Measurements from ENCODE around the gene NSMCE1. TPM values are rescaled to one million over a fixed set of nuclear protein-coding genes. Genes with fewer than 3 reads are reported as not detected.

NSMCE1 gene
- total RNA-seq, 1 experiment from 2014 or later: 19.3 TPM

- no peak overlapping the region for H3K27ac Mint-ChIP-seq
Measured at GRCh38 chr16:27311448-27311830, 42.9 kb upstream of the NSMCE1 start.

More at GRCh38 chr16:27311448-27311830, 42.9 kb upstream of the NSMCE1 start:
- H3K18ac ChIP-seq (ENCODE audit: insufficient read length, low read depth, low read length): no peak overlapping the region
- H3K4me1 ChIP-seq (ENCODE audit: insufficient read depth, low read length): no peaks in the 10 kb centered on the region; the same call in 1 of the 2 replicates
- H2BK12ac ChIP-seq (ENCODE audit: insufficient read length, low read depth, low read length): no peak overlapping the region
- no peak overlapping the region for H2BK15ac ChIP-seq (ENCODE audit: low read depth, low read length)
- no peak for TF ChIP-seq CTCF (conservative IDR thresholded peaks at IDR 0.05)
- H4K8ac ChIP-seq (replicated peaks; ENCODE audit: insufficient read length, low read depth, low read length): no peak overlapping the region
- H2BK120ac ChIP-seq (ENCODE audit: low read depth, low read length, poor library complexity, severe bottlenecking): no peak overlapping the region
- Mint-ChIP-seq H3K27me3 (ENCODE audit: low read depth) (peaks cover 28% of the 10 kb centered on the region), H3K36me3 (ENCODE audit: insufficient read depth in 1 of 3, low read depth in 3 of 3) (peaks cover 0 to 3% (median 3%) of the 10 kb centered on the region in 3 experiments; a peak in 3 of 7 replicates), H3K4me1 (peaks cover 7 to 14% of the 10 kb centered on the region in 2 experiments), H3K9me3 (peaks cover 2 to 4% of the 10 kb centered on the region in 2 experiments; a peak in 3 of 5 replicates), H3K4me3 (no peak overlapping the region; a peak in 1 of 5 replicates)
- no peak overlapping the region for H3K4me2 ChIP-seq (ENCODE audit: insufficient read depth, insufficient read length, low read length)
- no peak for DNase-seq
- no peak overlapping the region for H3K4ac ChIP-seq (ENCODE audit: low read depth, low read length)
- no CpG with 5 or more reads among the region's 8 CpGs for WGBS (ENCODE audit: extremely low coverage, insufficient read length, low lambda C conversion rate)
- H3K14ac ChIP-seq (ENCODE audit: insufficient read depth, low read length): no peak overlapping the region
- no peak overlapping the region for H4K5ac ChIP-seq (ENCODE audit: insufficient read length, low read depth, low read length)
- H2AFZ ChIP-seq (ENCODE audit: low read length): no peak overlapping the region
- no peak overlapping the region for H2BK20ac ChIP-seq (ENCODE audit: low read depth, low read length, poor library complexity, severe bottlenecking)
- H4K20me1 ChIP-seq (ENCODE audit: control insufficient read depth, insufficient read depth, insufficient read length): no peaks in the 10 kb centered on the region
- H4K91ac ChIP-seq (ENCODE audit: insufficient read length, low read depth, low read length): no peak overlapping the region
- H3K23me2 ChIP-seq (ENCODE audit: insufficient read length, low read depth, low read length, poor library complexity, severe bottlenecking): peaks cover 10% of the 10 kb centered on the region
- H2AK5ac ChIP-seq (ENCODE audit: insufficient read length, low read length): no peak overlapping the region
- H3K79me1 ChIP-seq (ENCODE audit: insufficient read depth, low read depth, low read length, poor library complexity, severe bottlenecking): no peaks in the 10 kb centered on the region
- H3K9me3 ChIP-seq (ENCODE audit: control insufficient read depth, low read depth, low read length): no peaks in the 10 kb centered on the region
- no peak overlapping the region for H3K27ac ChIP-seq (ENCODE audit: insufficient read length, low read depth, low read length)
- H2BK5ac ChIP-seq (ENCODE audit: insufficient read length, low read length): no peak overlapping the region
- H3K9ac ChIP-seq (ENCODE audit: extremely low read depth, insufficient read length, low read length): no peak overlapping the region
- H3K79me2 ChIP-seq (ENCODE audit: insufficient read depth, low read length): no peaks in the 10 kb centered on the region
- H3K56ac ChIP-seq (ENCODE audit: insufficient read length, low read depth, low read length): no peak overlapping the region
- no peak overlapping the region for H3K23ac ChIP-seq (ENCODE audit: insufficient read length, low read depth, low read length)
- no peak overlapping the region for H3T11ph ChIP-seq (ENCODE audit: low read length)
- no peaks in the 10 kb centered on the region for H3K27me3 ChIP-seq (ENCODE audit: insufficient read depth, low read length)

All from H9 (cell line).